ENCODE data around the gene ZNF746.

DNA sequence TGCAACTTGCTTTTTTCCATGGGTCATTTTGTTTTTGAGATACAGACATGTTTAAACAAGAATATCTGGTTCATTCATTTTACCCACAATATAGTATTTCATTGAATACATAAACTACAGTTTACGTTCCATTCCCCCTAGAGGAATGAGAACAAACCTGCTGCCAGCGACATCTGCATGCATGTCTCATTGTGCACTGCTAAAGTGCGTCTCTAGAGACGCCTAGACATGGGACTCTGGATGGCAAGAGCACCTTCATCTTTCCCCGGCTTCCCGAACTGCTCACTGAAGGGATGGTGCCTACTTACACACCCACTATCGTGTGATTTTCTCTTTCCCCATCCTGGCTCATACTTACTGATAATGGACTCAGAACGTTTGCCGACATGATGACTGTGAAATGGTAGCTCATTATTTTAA is 35.5 kb downstream of the ZNF746 start:
- no peak for TF ChIP-seq CTCF (IDR thresholded peaks at IDR 0.05)
- TF ChIP-seq POLR2AphosphoS5 (IDR thresholded peaks at IDR 0.05): no peak
- TF ChIP-seq POLR2A (IDR thresholded peaks at IDR 0.05): no peak
- no peak for TF ChIP-seq EP300 (IDR thresholded peaks at IDR 0.05; ENCODE audit: low read depth)

Measured in transverse colon (tissue), 4 donors.